DMS 273 (cell line): ENCODE data around the gene SHISAL1.

Source experiments
- DNase-seq: peaks from one replicate; lab custom pipeline; 2025; ENCODE audit not compliant: unreplicated experiment; lab: John Stamatoyannopoulos, UW

SHISAL1 gene

GRCh38 chr22:44312766-44313165 is at the start of gene SHISAL1:
SHISAL1 (minus strand) TSS chr22:44312951; CDS start chr22:44300945, 12,006 bp downstream.
- no peak for DNase-seq

GRCh38 chr22:44361391-44362126 is 48.8 kb upstream of the SHISAL1 start:
- no peak for DNase-seq

- no peak for DNase-seq
Observed at GRCh38 chr22:44360668-44361381, 48.1 kb upstream of the SHISAL1 start.

GRCh38 chr22:44360306-44360667 is 47.5 kb upstream of the SHISAL1 start:
- DNase-seq = no peak

- no peak for DNase-seq
Observed at GRCh38 chr22:44359496-44360110, 46.9 kb upstream of the SHISAL1 start.

GRCh38 chr22:44358709-44359440 is 46.1 kb upstream of the SHISAL1 start:
- DNase-seq = no peak

- DNase-seq = peak; percentile 45
Observed at GRCh38 chr22:44357966-44358465, 45.3 kb upstream of the SHISAL1 start.

GRCh38 chr22:44357296-44357965 is 44.7 kb upstream of the SHISAL1 start:
- DNase-seq = peak; percentile 17

GRCh38 chr22:44355716-44356070 is 42.9 kb upstream of the SHISAL1 start:
- no peak for DNase-seq

GRCh38 chr22:44354288-44354687 is 41.5 kb upstream of the SHISAL1 start:
- no peak for DNase-seq

- DNase-seq = no peak
Observed at GRCh38 chr22:44353041-44353440, 40.3 kb upstream of the SHISAL1 start.

GRCh38 chr22:44352378-44353035 is 39.8 kb upstream of the SHISAL1 start:
- no peak for DNase-seq

GRCh38 chr22:44351685-44352377 is 39.1 kb upstream of the SHISAL1 start:
- peak; percentile 95 for DNase-seq

- DNase-seq = no peak
Observed at GRCh38 chr22:44351037-44351436, 38.3 kb upstream of the SHISAL1 start.

- DNase-seq = no peak
Observed at GRCh38 chr22:44349594-44349993, 36.8 kb upstream of the SHISAL1 start.

GRCh38 chr22:44348971-44349560 is 36.3 kb upstream of the SHISAL1 start:
- DNase-seq = no peak

- peak; percentile 68 for DNase-seq
Observed at GRCh38 chr22:44347549-44347948, 34.8 kb upstream of the SHISAL1 start.

- DNase-seq = no peak
Observed at GRCh38 chr22:44347080-44347479, 34.3 kb upstream of the SHISAL1 start.

- DNase-seq = peak; percentile 48
Observed at GRCh38 chr22:44345872-44346271, 33.1 kb upstream of the SHISAL1 start.
